ENCODE results near the gene TIPRL. TPM values are rescaled to one million over a fixed set of nuclear protein-coding genes. Genes with fewer than 3 reads are reported as not detected.

Gene TIPRL
- polyA plus RNA-seq, 1 of the 3 experiments (the other 2 are of a cell fraction) = 16.4 TPM

GRCh38 chr1:168167806-168168205 lies 11.0 kb upstream of the TIPRL start:
- H3K27ac ChIP-seq (ENCODE audit: low read depth in 2 of 2, low read length in 1 of 2) = no peak overlapping the region
- no peak overlapping the region for H3K4me2 ChIP-seq
- H3K79me2 ChIP-seq (ENCODE audit: insufficient read depth) = no peaks in the 10 kb centered on the region
- no peaks in the 10 kb centered on the region for H3K27me3 ChIP-seq (ENCODE audit: insufficient read depth)
- no peaks in the 10 kb centered on the region for H3K4me1 ChIP-seq (ENCODE audit: control insufficient read depth in 1 of 2, insufficient read depth in 2 of 2, low read depth in 1 of 2, low read length in 1 of 2)
- ChIA-PET CTCF (interaction anchor here (1.2 to 2.8 kb wide), 5 partner anchors 8 to 63 kb away, joined by 3 to 10 read pairs (median 4); no protein-coding TSS in a partner anchor), POLR2A (no interaction called here)
- DNase-seq = no peak
- H4K20me1 ChIP-seq (ENCODE audit: insufficient read depth) = no peaks in the 10 kb centered on the region
- H3F3A ChIP-seq (replicated peaks; ENCODE audit: insufficient read depth) = no peaks in the 10 kb centered on the region
- no peak overlapping the region for H2AFZ ChIP-seq (ENCODE audit: low read depth)
- WGBS (ENCODE audit: low lambda C conversion rate) = 51% methylated on average over 2 of the region's 2 CpGs
- H3K9me2 ChIP-seq = no peaks in the 10 kb centered on the region
- no peaks in the 10 kb centered on the region for H3K9me3 ChIP-seq
- H3K9ac ChIP-seq = no peak overlapping the region
- no peaks in the 10 kb centered on the region for H3K36me3 ChIP-seq (replicated peaks in 1 of 2; ENCODE audit: control insufficient read depth in 1 of 2, insufficient read depth in 2 of 2, low read length in 1 of 2)
- H3K4me3 ChIP-seq (ENCODE audit: low read depth in 2 of 2, low read length in 1 of 2) = no peak overlapping the region
- TF ChIP-seq FOXM1 (IDR thresholded peaks at IDR 0.05; ENCODE audit: low read depth) (no peak), ZBTB33 (IDR thresholded peaks at IDR 0.05; ENCODE audit: borderline replicate concordance, low read depth) (no peak), CTCF (IDR thresholded peaks at IDR 0.05) (no peak), ELF1 (IDR thresholded peaks at IDR 0.05) (no peak), MXI1 (IDR thresholded peaks at IDR 0.05; ENCODE audit: low read depth, low read length) (no peak), JUND (IDR thresholded peaks at IDR 0.05) (no peak), TEAD4 (IDR thresholded peaks at IDR 0.05; ENCODE audit: borderline replicate concordance, insufficient read depth) (no peak), MEF2A (IDR thresholded peaks at IDR 0.05; ENCODE audit: borderline replicate concordance, low read depth) (no peak), GATA2 (CRISPR knock-in tag; IDR thresholded peaks at IDR 0.05) (no peak), SIN3A (IDR thresholded peaks at IDR 0.05; ENCODE audit: borderline replicate concordance, low read depth, low read length) (no peak), YY1 (IDR thresholded peaks at IDR 0.05; ENCODE audit: low read depth) (no peak), IRF3 (IDR thresholded peaks at IDR 0.05; ENCODE audit: low read depth, low read length) (no peak)
